Stimulated activated CD8-positive, alpha-beta memory T cell treated with anti-CD3 and anti-CD28 coated beads, Interleukin-12 subunit alpha, Interleukin-12 subunit beta, amount 100 ng/mL, for 24 hours (primary cell): ENCODE results near the gene CYTL1.

Source experiments
- DNase-seq: peaks from one replicate; pipeline ENCODE4 v3.0.0-alpha.2; 2020; ENCODE audit errors: extremely low read depth

The CYTL1 gene

DNA sequence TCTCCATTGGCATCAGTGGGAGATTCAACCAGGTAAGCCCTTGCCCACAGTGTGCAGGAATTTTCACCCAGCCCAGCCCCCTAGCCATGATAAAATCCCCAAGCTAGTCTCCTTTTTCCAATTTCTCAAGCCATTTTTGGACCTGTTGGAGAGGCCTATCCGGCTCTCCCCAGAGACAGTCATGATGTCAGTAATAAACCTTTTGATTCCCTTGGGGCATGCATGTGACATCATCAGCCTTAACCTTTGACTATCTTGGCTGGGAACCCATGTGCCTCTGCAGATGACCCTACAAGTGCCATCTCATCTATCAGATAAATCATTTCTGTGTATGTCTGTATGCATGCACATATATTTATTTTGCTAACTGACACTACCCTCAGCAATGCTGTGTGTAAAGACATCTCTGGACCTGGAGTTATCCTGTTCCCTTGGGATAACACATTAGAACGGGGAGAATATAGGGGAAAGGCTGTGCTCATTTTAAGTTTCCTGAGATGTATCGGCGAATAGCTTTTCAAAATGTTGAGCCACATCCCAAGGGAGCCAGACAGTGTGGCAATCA, 51.0 kb downstream of the CYTL1 start:
- no peak for DNase-seq
